Natural killer cell (primary cell): Measurements from ENCODE around the gene TMEM117. TPM values are rescaled to one million over a fixed set of nuclear protein-coding genes. Genes with fewer than 3 reads are reported as not detected.

Experiments used
- ATAC-seq, 3 donors: fragments of 150-1000 bp in 2 of 3; fragments of 200-7000 bp in 1 of 3; cut with Tn5 transposase; 1 replicate in 1 of 3; 2 replicates in 2 of 3; pipeline ENCODE4 v1.10.0; 2021; ENCODE audit warnings: mild to moderate bottlenecking in 2 of 3, moderate library complexity in 2 of 3
- DNase-seq, 2 donors: peaks; one replicate each; pipeline versions ENCODE4 v3.0.0 to v3.0.0-alpha.2; 2013 to 2021; ENCODE audit warnings: mixed read lengths in 1 of 2
- H3K27ac ChIP-seq: one replicate; pipeline ENCODE4 v1.5.1; 2013; ENCODE audit warnings: mild to moderate bottlenecking, low read length
- H3K27me3 ChIP-seq: one replicate; pipeline ENCODE4 v1.6.1; 2013; ENCODE audit warnings: low read length; ENCODE audit not compliant: control insufficient read depth, insufficient read depth
- H3K36me3 ChIP-seq: one replicate; pipeline ENCODE4 v1.6.1; 2013; ENCODE audit warnings: low read length; ENCODE audit not compliant: control insufficient read depth, insufficient read depth
- H3K4me1 ChIP-seq: one replicate; pipeline ENCODE4 v1.6.1; 2013; ENCODE audit warnings: low read length; ENCODE audit not compliant: control insufficient read depth, insufficient read depth
- H3K4me3 ChIP-seq: one replicate; pipeline ENCODE4 v1.5.1; 2013; ENCODE audit warnings: low read length
- H3K9me3 ChIP-seq: one replicate; pipeline ENCODE4 v1.6.1; 2013; ENCODE audit warnings: low read length; ENCODE audit not compliant: control insufficient read depth, insufficient read depth
- H3K27ac Mint-ChIP-seq, 2 donors: one replicate each; pipeline ENCODE4 v1.8.0; 2022; ENCODE audit warnings: mild to moderate bottlenecking in 2 of 2, mixed read lengths in 2 of 2, moderate library complexity in 1 of 2
- H3K27me3 Mint-ChIP-seq, 2 donors: one replicate each; pipeline ENCODE4 v1.8.0; 2022; ENCODE audit warnings: low read depth in 2 of 2, mixed read lengths in 2 of 2
- H3K36me3 Mint-ChIP-seq: one replicate; pipeline ENCODE4 v1.8.0; 2022; ENCODE audit warnings: mixed read lengths
- H3K4me1 Mint-ChIP-seq, 2 donors: one replicate each; pipeline ENCODE4 v1.8.0; 2022; ENCODE audit warnings: mixed read lengths in 2 of 2
- H3K4me3 Mint-ChIP-seq: one replicate; pipeline ENCODE4 v1.8.0; 2022; ENCODE audit warnings: mild to moderate bottlenecking, moderate library complexity, mixed read lengths
- H3K9me3 Mint-ChIP-seq, 2 donors: one replicate each; pipeline ENCODE4 v1.8.0; 2022; ENCODE audit warnings: mixed read lengths in 2 of 2
- CTCF ChIP-seq: fragments of 200-600 bp; IDR thresholded peaks from one replicate; pipeline ENCODE4 v1.8.0; 2022; ENCODE audit warnings: antibody characterized with exemption
- WGBS: methylation state at CpG from one replicate; pipeline ENCODE4 v1.1.7; 2013; ENCODE audit warnings: missing lambda C conversion rate; ENCODE audit not compliant: insufficient coverage; 5-methylcytosine and 5-hydroxymethylcytosine counted together
- intact Hi-C: fragments of 100-400 bp; cut with micrococcal nuclease; formaldehyde crosslinking; loops from one replicate; pipeline ENCODE4 v1.14.2; 2022
- total RNA-seq, 4 donors: library from RNA; stranded (reverse); fragments of 120-200 nt in 1 of 4; gene quantifications; one replicate each; pipeline versions ENCODE4 v1.2.3 to v1.2.4, GENCODE V29; 2013 to 2022

Gene TMEM117
- total RNA-seq, 3 donors from 2014 or later (not counting 1 experiment from before 2014, with no cell fraction given): 7.1 to 8.1 (median 7.9) TPM

DNA sequence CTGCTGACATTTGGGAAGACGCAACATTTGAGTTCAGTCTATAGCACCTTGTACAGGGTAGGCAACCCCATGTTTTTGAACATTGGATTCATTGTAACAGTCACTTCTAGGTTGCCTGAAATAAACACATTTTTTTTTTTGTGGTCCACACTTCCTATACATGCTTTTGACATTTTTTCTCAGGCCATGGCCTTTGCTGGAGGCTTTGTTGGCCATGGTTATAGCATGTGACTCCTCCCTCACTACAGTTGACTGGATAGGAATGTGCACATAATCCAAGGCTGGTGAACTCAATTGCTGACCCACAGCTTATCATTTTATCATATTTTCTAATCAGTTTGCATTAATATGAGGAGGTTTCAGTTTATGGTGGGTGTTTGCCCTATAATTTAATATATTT lies 60.6 kb downstream of the TMEM117 start:
- intact Hi-C loops: no loop called here
- Mint-ChIP-seq H3K27me3 (no peaks in the 10 kb centered on the region), H3K27ac (no peak overlapping the region), H3K4me3 (no peak overlapping the region), H3K4me1 (no peaks in the 10 kb centered on the region), H3K9me3 (no peaks in the 10 kb centered on the region), H3K36me3 (no peaks in the 10 kb centered on the region)
- no peak overlapping the region for H3K27ac ChIP-seq
- H3K36me3 ChIP-seq: no peaks in the 10 kb centered on the region
- no peaks in the 10 kb centered on the region for H3K9me3 ChIP-seq
- 100% methylated on average over 1 of the region's 1 CpG for WGBS
- TF ChIP-seq CTCF: no peak
- DNase-seq: no peak
- no peaks in the 10 kb centered on the region for H3K4me1 ChIP-seq
- no peak overlapping the region for H3K4me3 ChIP-seq
- no peaks in the 10 kb centered on the region for H3K27me3 ChIP-seq
- no peak for ATAC-seq

GRCh38 chr12:43898474-43898873 lies 62.6 kb downstream of the TMEM117 start:
- no peak for ATAC-seq
- WGBS: 96% methylated on average over 2 of the region's 3 CpGs
- no peaks in the 10 kb centered on the region for H3K9me3 Mint-ChIP-seq
- H3K4me3 Mint-ChIP-seq: no peak overlapping the region
- no peaks in the 10 kb centered on the region for H3K9me3 ChIP-seq
- DNase-seq: no peak
- intact Hi-C loops: no loop called here
- no peak for TF ChIP-seq CTCF
- no peak overlapping the region for H3K4me3 ChIP-seq
- no peaks in the 10 kb centered on the region for H3K36me3 Mint-ChIP-seq
- no peaks in the 10 kb centered on the region for H3K27me3 Mint-ChIP-seq
- H3K4me1 ChIP-seq: no peaks in the 10 kb centered on the region
- no peak overlapping the region for H3K27ac Mint-ChIP-seq
- no peak overlapping the region for H3K27ac ChIP-seq
- H3K27me3 ChIP-seq: no peaks in the 10 kb centered on the region
- H3K4me1 Mint-ChIP-seq: no peaks in the 10 kb centered on the region
- no peaks in the 10 kb centered on the region for H3K36me3 ChIP-seq

DNA sequence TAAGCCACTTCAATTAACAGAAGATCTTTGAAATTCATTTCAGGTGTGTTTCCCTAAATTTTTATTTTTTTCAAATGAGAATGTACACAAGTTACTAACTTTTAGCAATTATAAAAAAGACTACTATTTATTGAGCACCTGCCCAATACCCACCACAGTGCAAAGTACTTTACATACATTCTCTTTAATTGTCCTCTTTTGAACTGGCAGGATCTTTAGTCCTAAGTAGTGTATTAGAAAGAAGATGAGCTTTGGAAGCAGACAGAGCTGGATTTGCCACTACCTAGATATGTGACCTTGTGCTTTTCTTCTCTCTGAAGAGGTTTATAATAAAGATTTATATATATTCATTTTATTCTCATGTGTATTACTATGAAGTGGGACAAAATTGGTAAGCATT lies 63.7 kb downstream of the TMEM117 start:
- Mint-ChIP-seq H3K36me3 (no peaks in the 10 kb centered on the region), H3K27ac (no peak overlapping the region), H3K4me1 (no peaks in the 10 kb centered on the region), H3K27me3 (no peaks in the 10 kb centered on the region), H3K9me3 (no peaks in the 10 kb centered on the region), H3K4me3 (no peak overlapping the region)
- ATAC-seq: no peak
- H3K4me1 ChIP-seq: no peaks in the 10 kb centered on the region
- no peaks in the 10 kb centered on the region for H3K27me3 ChIP-seq
- intact Hi-C loops: no loop called here
- H3K4me3 ChIP-seq: no peak overlapping the region
- no peak for TF ChIP-seq CTCF
- no peaks in the 10 kb centered on the region for H3K9me3 ChIP-seq
- H3K27ac ChIP-seq: no peak overlapping the region
- DNase-seq: no peak
- no peaks in the 10 kb centered on the region for H3K36me3 ChIP-seq

DNA sequence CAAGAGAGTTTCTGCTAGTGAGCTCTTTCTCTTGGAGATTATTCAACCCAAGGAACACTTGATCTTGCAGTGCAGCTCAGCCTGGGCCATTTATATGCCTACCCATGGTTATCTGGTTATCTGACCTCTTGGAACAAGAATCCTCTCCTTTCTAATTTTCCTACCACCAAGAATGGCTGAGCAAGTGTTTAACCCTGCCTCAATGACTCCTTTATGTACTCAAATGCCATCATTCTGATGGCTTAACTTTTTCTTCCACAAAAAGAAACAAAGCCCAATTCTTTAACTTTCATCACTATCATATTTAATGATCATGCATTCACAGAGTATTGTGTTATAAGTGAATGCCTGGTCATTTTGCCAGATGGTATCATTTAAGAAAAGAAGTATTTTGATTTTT lies 67.8 kb downstream of the TMEM117 start:
- no peak overlapping the region for H3K27ac Mint-ChIP-seq
- Histone ChIP-seq H3K9me3 (no peaks in the 10 kb centered on the region), H3K4me1 (no peaks in the 10 kb centered on the region), H3K36me3 (no peaks in the 10 kb centered on the region), H3K4me3 (no peak overlapping the region), H3K27ac (no peak overlapping the region), H3K27me3 (no peaks in the 10 kb centered on the region)
- peaks cover 2 to 6% of the 10 kb centered on the region in 2 donors for H3K9me3 Mint-ChIP-seq
- DNase-seq (no peak), ATAC-seq (no peak)
- no peaks in the 10 kb centered on the region for H3K4me1 Mint-ChIP-seq
- H3K36me3 Mint-ChIP-seq: no peaks in the 10 kb centered on the region
- no peak for TF ChIP-seq CTCF
- H3K27me3 Mint-ChIP-seq: no peaks in the 10 kb centered on the region
- intact Hi-C loops: no loop called here
- no peak overlapping the region for H3K4me3 Mint-ChIP-seq
